Measurements from ENCODE around the gene PEPD.

DNA sequence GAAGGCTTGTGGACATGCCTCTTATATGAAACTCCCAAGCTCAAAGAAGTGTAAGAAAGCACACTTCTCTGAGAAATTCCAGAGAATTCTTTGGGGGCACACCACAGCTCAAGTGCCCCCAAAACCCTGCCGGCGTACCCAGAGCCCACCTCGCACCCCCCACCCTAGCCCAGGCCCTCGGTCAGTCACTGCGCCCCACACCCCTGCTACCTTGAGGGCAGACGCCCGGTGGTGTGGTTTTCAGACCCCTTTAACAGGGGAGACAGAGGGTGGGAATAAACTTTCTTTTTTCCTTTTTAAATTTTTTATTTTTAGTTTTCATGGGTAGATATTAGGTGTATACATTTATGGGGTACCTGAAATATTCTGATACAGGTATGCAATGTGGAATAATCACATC is 29.5 kb downstream of the PEPD start:
- TF ChIP-seq GATA2 (IDR thresholded peaks at IDR 0.05; ENCODE audit: low read depth, low read length) (no peak), GATA3 (IDR thresholded peaks at IDR 0.05; ENCODE audit: low read depth, low read length) (no peak)

Data from SH-SY5Y (cell line).